Immature natural killer cell (primary cell): Measurements from ENCODE around the gene RRBP1. TPM values are rescaled to one million over a fixed set of nuclear protein-coding genes. Genes with fewer than 3 reads are reported as not detected.

Experiments used
- DNase-seq, 3 donors: peaks; one replicate each; pipeline ENCODE4 v3.0.0; 2022; ENCODE audit warnings: mixed read lengths in 1 of 3
- H3K27ac Mint-ChIP-seq, 6 donors: one replicate each; pipeline ENCODE4 v1.8.0; 2020; ENCODE audit warnings: mixed read lengths in 6 of 6, mild to moderate bottlenecking in 5 of 6, inconsistent platforms in 4 of 6, moderate library complexity in 3 of 6
- H3K27me3 Mint-ChIP-seq, 3 donors: one replicate each; pipeline ENCODE4 v1.8.0; 2020 to 2021; ENCODE audit warnings: low read depth in 3 of 3, mild to moderate bottlenecking in 3 of 3, mixed read lengths in 3 of 3, moderate library complexity in 3 of 3, inconsistent platforms in 1 of 3
- H3K36me3 Mint-ChIP-seq, 3 donors: one replicate each; pipeline ENCODE4 v1.8.0; 2020; ENCODE audit warnings: mixed read lengths in 3 of 3, inconsistent platforms in 2 of 3, mild to moderate bottlenecking in 2 of 3
- H3K4me1 Mint-ChIP-seq, 2 donors: one replicate each; pipeline ENCODE4 v1.8.0; 2020; ENCODE audit warnings: inconsistent platforms in 2 of 2, mild to moderate bottlenecking in 2 of 2, mixed read lengths in 2 of 2, moderate library complexity in 1 of 2
- H3K4me3 Mint-ChIP-seq, 5 donors: one replicate each; pipeline ENCODE4 v1.8.0; 2020; ENCODE audit warnings: mild to moderate bottlenecking in 5 of 5, mixed read lengths in 5 of 5, inconsistent platforms in 3 of 5, moderate library complexity in 3 of 5
- H3K9me3 Mint-ChIP-seq, 6 donors: one replicate each; pipeline ENCODE4 v1.8.0; 2020; ENCODE audit warnings: mild to moderate bottlenecking in 6 of 6, mixed read lengths in 6 of 6, inconsistent platforms in 4 of 6, moderate library complexity in 3 of 6
- polyA plus RNA-seq, 3 donors: library from polyadenylated mRNA; unstranded; fragments of 300-500 nt; fragmentation: Illumina TruSeq; gene quantifications; one replicate each; pipeline ENCODE4 v1.2.3, GENCODE V29; 2021

The RRBP1 gene
- polyA plus RNA-seq, 3 donors from 2014 or later = 4.1 to 39.0 (median 5.7) TPM

DNA sequence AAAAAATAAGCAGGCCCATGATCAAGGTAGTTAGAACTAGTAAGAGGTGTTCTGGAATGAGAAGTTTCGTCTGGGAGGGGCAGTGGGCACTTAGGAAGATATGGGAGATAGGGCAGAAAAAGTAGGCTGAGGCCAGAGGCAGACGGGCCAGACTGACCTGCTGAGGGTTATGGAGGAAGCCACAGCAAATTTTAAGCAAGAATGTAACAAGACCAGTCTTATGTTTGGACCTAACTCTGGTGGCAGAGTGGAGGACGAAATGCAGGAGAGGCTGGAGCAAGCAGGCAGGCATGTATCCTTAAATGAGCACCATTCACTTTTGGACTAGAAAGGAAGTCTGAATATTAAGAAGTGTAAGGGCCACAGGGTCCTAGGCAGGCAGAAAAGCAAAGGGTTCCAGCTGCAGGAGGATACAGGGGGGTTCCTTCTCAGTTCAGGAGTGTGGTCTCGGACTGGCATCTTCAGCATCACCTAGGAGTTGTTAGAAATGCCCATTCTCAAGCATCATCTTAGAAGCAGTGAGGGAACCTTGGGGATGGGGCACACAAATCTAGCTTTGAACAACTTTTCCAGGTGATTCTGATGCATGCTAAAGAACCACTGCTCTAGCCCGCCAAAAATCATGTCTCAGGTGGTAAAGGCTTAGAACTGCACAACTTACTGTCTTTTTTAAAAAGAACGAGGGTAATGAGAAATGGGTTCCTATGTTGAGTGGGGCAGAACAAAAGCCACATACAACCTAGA is 113.8 kb downstream of the RRBP1 start:
- Mint-ChIP-seq H3K9me3 (no peaks in the 10 kb centered on the region), H3K36me3 (peaks cover 0 to 8% (median 0%) of the 10 kb centered on the region in 3 donors), H3K4me3 (peak overlapping the region; percentile 45 to 94 (median 72)), H3K27ac (peak overlapping the region; percentile 12 to 74 (median 36)), H3K27me3 (peaks cover 9 to 21% (median 9%) of the 10 kb centered on the region in 3 donors), H3K4me1 (peaks cover 27 to 35% of the 10 kb centered on the region in 2 donors)
- DNase-seq = no peak

DNA sequence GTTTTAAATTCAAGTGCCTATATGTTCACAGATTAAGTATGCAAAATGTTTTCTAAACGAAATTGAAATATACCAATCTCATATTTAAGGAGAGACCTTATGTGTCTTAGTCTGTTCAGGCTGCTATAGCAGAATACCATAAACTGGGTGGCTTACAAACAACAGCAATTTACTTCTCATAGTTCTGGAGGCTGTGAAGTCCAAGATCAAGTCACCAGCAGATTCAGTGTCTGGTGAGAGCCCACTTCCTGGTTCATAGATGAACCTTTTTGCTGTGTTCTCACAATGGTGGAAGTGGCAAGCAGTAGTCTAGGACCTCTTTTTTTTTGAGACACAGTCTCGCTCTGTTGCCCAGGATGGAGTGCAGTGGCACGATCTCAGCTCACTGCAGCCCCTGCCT is 115.7 kb downstream of the RRBP1 start:
- H3K27me3 Mint-ChIP-seq = peaks cover 9 to 21% (median 9%) of the 10 kb centered on the region in 3 donors
- no peak overlapping the region for H3K4me3 Mint-ChIP-seq
- no peak overlapping the region for H3K27ac Mint-ChIP-seq
- H3K9me3 Mint-ChIP-seq = no peaks in the 10 kb centered on the region
- H3K4me1 Mint-ChIP-seq = peaks cover 14 to 16% of the 10 kb centered on the region in 2 donors
- peaks cover 0 to 8% (median 0%) of the 10 kb centered on the region in 3 donors for H3K36me3 Mint-ChIP-seq
- DNase-seq = no peak

DNA sequence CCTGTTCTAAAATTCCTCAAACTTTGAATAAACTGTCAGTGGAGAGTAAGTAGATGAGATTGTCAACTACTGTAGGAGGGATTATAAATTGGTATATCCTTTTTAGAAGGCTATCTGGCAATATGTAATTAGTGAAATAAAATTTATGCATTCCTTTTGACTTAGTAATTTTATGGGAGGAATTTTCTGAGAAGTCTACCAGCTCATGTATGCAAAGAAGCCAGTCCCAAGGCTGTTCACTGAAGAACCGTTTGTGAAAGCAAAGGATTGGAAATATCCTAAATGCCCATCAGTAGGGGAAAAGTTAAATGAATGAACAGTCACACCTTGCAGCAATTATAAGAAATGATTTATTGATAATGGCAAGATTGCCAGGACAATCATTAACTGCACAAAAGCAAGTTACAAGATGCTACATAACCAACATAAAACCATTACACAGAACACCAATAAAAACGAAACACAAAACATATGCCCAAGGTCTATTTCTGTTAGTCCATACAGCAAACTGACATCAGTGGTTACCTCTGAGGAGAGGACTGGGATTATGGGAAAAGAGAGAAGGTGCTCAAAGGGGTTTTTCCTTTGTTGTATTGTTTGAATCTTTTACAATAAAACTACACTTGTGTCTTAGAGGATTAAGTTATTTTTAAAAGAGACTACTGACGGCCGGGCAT is 116.7 kb downstream of the RRBP1 start:
- Mint-ChIP-seq H3K36me3 (peaks cover 0 to 9% (median 0%) of the 10 kb centered on the region in 3 donors), H3K4me3 (no peak overlapping the region), H3K9me3 (no peaks in the 10 kb centered on the region), H3K27ac (no peak overlapping the region), H3K27me3 (peaks cover 6 to 14% (median 9%) of the 10 kb centered on the region in 3 donors), H3K4me1 (peaks cover 6 to 7% of the 10 kb centered on the region in 2 donors)
- DNase-seq = no peak

Other genes with a start within 250 kb of the RRBP1 start
- 1 to 10 TPM; 4.8 to 6.6 (median 5.8) TPM for gene BFSP1, start 150.9 kb downstream of the RRBP1 start, polyA plus RNA-seq
- 100 to 1,000 TPM; 157 to 226 (median 225) TPM for gene DSTN, start 112.2 kb downstream of the RRBP1 start, polyA plus RNA-seq
- gene BANF2, start 17.7 kb upstream of the RRBP1 start, polyA plus RNA-seq = not detected